Activated B cell treated with CpG ODN at 0.5 μM for 24 hours (primary cell): ENCODE results near the gene TMEM30B. TPM values are rescaled to one million over a fixed set of nuclear protein-coding genes. Genes with fewer than 3 reads are reported as not detected.

Source experiments
- ATAC-seq: fragments of 200-7000 bp; cut with Tn5 transposase; one replicate; pipeline ENCODE4 v1.10.0; 2021; ENCODE audit warnings: low read depth, mild to moderate bottlenecking, moderate library complexity
- CTCF ChIA-PET: fragments of 350-600 bp; sonication (Branson Sonifier 250); formaldehyde crosslinking; loops from one replicate; lab custom pipeline; 2021; ENCODE audit warnings: antibody characterized with exemption; lab: Charles Lee
- POLR2A ChIA-PET: fragments of 350-600 bp; sonication (Branson Sonifier 250); formaldehyde crosslinking; loops from one replicate; lab custom pipeline; 2021; ENCODE audit warnings: antibody characterized with exemption; lab: Charles Lee
- DNase-seq: peaks from one replicate; pipeline ENCODE4 v3.0.0; 2022
- H3K27ac Mint-ChIP-seq: one replicate; pipeline ENCODE4 v1.8.0; 2020; ENCODE audit warnings: mixed read lengths
- H3K27me3 Mint-ChIP-seq: one replicate; pipeline ENCODE4 v1.8.0; 2021; ENCODE audit warnings: mixed read lengths
- H3K36me3 Mint-ChIP-seq: one replicate; pipeline ENCODE4 v1.8.0; 2021; ENCODE audit warnings: low read depth, mixed read lengths
- H3K4me1 Mint-ChIP-seq: one replicate; pipeline ENCODE4 v1.8.0; 2021; ENCODE audit warnings: mixed read lengths
- H3K4me3 Mint-ChIP-seq: one replicate; pipeline ENCODE4 v1.8.0; 2020; ENCODE audit warnings: mild to moderate bottlenecking, mixed read lengths
- H3K9me3 Mint-ChIP-seq: one replicate; pipeline ENCODE4 v1.8.0; 2020; ENCODE audit warnings: mixed read lengths
- intact Hi-C: fragments of 100-400 bp; cut with micrococcal nuclease; formaldehyde crosslinking; loops from one replicate; pipeline ENCODE4 v1.15.1; 2024
- total RNA-seq: library from RNA; stranded (reverse); gene quantifications from 2 replicates; pipeline ENCODE4 v1.2.3, GENCODE V29; 2022
- TF ChIP-seq, protein P1 (sequence below): fragments of 200-600 bp; IDR thresholded peaks from one replicate; pipeline ENCODE4 v1.8.0; 2022; ENCODE audit warnings: antibody characterized with exemption, mild to moderate bottlenecking

TMEM30B gene
- total RNA-seq, 1 donor from 2014 or later = not detected

DNA sequence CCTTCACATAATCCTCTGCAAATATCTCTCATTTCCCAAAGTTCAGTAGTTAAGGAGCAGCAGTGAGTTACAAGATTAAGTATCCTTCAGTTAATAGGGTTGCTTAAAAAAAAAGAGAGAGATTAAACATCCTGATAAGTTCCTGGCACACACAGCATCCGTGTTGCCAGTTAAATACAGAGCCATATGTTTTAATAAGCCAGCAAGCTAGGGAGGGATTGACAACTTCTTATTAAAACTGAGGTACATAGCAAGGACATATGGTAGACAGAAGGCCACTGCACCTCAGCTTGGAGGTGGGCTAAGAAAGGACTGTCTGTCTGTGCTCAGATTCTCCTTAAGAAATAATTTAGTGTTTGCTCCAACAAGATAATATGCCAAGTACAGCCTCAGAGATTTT lies 9.6 kb upstream of the TMEM30B start:
- H3K4me1 Mint-ChIP-seq = no peaks in the 10 kb centered on the region
- ATAC-seq = no peak
- POLR2A ChIA-PET = no interaction called here

DNA sequence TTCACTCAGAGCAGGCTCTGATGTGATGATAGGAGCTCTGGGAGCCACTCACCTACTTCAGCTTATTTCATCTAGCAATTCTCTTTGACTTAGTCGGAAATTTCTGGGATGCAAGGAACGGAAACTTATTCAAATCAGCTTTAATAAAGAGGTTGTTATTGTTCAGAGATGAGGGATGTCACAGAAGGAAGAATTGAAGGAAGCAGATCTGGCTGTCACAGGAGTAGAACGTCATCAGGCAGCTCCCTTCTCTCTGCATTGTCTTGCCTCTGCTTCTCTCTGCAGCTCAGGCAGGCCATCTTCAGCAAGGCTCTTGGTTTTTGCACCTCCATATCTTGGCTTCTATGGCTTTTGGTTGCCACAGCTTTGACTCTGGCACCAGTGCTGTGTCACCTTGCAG lies 7.6 kb upstream of the TMEM30B start:
- Mint-ChIP-seq H3K27ac (no peak overlapping the region), H3K9me3 (no peaks in the 10 kb centered on the region), H3K4me1 (no peaks in the 10 kb centered on the region), H3K27me3 (peaks cover 10% of the 10 kb centered on the region), H3K4me3 (no peak overlapping the region), H3K36me3 (no peaks in the 10 kb centered on the region)
- CTCF ChIA-PET = no interaction called here
- TF ChIP-seq, protein P1, sequence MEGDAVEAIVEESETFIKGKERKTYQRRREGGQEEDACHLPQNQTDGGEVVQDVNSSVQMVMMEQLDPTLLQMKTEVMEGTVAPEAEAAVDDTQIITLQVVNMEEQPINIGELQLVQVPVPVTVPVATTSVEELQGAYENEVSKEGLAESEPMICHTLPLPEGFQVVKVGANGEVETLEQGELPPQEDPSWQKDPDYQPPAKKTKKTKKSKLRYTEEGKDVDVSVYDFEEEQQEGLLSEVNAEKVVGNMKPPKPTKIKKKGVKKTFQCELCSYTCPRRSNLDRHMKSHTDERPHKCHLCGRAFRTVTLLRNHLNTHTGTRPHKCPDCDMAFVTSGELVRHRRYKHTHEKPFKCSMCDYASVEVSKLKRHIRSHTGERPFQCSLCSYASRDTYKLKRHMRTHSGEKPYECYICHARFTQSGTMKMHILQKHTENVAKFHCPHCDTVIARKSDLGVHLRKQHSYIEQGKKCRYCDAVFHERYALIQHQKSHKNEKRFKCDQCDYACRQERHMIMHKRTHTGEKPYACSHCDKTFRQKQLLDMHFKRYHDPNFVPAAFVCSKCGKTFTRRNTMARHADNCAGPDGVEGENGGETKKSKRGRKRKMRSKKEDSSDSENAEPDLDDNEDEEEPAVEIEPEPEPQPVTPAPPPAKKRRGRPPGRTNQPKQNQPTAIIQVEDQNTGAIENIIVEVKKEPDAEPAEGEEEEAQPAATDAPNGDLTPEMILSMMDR = no peak
- intact Hi-C loops = no loop called here
- no peak for DNase-seq
- no peak for ATAC-seq
- POLR2A ChIA-PET = no interaction called here

More for the DNA sequence above, 9.6 kb upstream of the TMEM30B start:
- TF ChIP-seq, protein P1 = no peak
- no peak for DNase-seq
- CTCF ChIA-PET = interaction anchor here (1.2 kb wide), 1 partner anchor 547 kb away, joined by 6 read pairs; no protein-coding TSS in a partner anchor
- intact Hi-C loops = no loop called here
- H3K27ac Mint-ChIP-seq = no peak overlapping the region
- H3K27me3 Mint-ChIP-seq = peaks cover 4% of the 10 kb centered on the region
- H3K4me3 Mint-ChIP-seq = no peak overlapping the region
- no peaks in the 10 kb centered on the region for H3K9me3 Mint-ChIP-seq
- no peaks in the 10 kb centered on the region for H3K36me3 Mint-ChIP-seq

DNA sequence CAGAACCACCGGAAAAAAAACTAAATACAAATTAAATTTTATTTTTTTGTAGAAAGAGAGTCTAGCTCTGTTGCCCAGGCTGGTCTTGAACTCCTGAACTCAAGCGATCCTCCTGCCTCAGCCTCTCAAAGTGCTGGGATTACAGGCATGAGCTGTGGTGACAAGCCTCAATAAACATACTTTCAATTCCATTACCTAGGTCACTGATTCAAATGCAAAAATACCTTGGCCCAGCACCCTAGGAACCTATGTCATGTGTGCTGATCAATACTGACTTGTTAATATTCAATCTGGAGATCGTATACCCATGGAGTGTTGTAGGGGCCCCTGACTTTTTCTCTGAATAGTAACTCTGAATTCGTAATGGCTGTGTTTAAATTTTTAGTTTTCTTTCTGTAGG lies 7.1 kb upstream of the TMEM30B start:
- ATAC-seq = no peak
- DNase-seq = no peak
- Mint-ChIP-seq H3K9me3 (no peaks in the 10 kb centered on the region), H3K27ac (no peak overlapping the region), H3K36me3 (no peaks in the 10 kb centered on the region), H3K4me1 (no peaks in the 10 kb centered on the region), H3K27me3 (peaks cover 11% of the 10 kb centered on the region), H3K4me3 (no peak overlapping the region)
- CTCF ChIA-PET = no interaction called here
- POLR2A ChIA-PET = no interaction called here
- TF ChIP-seq, protein P1 = no peak
- intact Hi-C loops = no loop called here

DNA sequence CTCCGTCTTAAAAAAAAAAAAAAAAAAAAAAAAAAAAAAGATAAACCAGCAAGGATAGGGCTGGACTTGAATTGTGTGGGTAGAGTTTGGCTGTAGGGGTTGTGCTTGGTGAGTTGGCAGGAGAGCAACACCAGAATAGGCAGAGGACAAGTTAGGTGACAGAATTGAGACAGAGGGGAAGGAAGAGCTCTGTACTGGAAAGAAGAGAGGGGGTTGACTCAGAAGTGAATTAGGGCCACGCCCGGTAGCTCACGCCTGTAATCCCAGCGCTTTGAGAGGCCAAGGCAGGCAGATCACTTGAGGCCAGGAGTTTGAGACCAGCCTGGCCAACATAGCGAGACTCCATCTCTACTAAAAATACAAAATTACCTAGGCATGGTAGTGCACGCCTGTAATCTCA lies 6.1 kb upstream of the TMEM30B start:
- Mint-ChIP-seq H3K27me3 (peaks cover 19% of the 10 kb centered on the region), H3K36me3 (no peaks in the 10 kb centered on the region), H3K27ac (no peak overlapping the region), H3K9me3 (no peaks in the 10 kb centered on the region), H3K4me1 (no peaks in the 10 kb centered on the region), H3K4me3 (no peak overlapping the region)
- CTCF ChIA-PET = no interaction called here
- TF ChIP-seq, protein P1 = no peak
- DNase-seq (no peak), ATAC-seq (no peak)
- intact Hi-C loops = no loop called here
- POLR2A ChIA-PET = no interaction called here

DNA sequence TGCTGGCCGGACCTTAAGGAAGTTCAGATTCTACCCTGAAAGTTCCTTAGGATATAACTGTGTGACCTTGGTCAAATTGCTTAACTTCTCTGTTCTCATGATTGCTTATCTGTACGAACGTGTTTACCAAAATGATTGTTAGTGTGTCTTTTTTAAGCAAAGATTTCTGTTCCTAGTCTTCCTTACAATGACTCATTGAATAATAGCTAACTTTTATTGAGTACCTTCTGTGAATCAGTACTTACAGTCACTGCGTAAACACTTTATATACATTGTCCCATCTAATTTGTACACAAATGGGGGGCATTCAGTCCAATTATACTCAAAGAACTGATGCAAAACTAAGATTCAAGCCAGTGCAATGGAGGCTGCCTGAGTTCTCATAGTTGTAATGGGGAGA lies 4.2 kb upstream of the TMEM30B start:
- Mint-ChIP-seq H3K27ac (no peak overlapping the region), H3K4me1 (peaks cover 6% of the 10 kb centered on the region), H3K36me3 (no peaks in the 10 kb centered on the region), H3K27me3 (peaks cover 27% of the 10 kb centered on the region), H3K9me3 (no peaks in the 10 kb centered on the region), H3K4me3 (no peak overlapping the region)
- ATAC-seq (no peak), DNase-seq (no peak)
- intact Hi-C loops = no loop called here
- TF ChIP-seq, protein P1 = no peak
- POLR2A ChIA-PET = no interaction called here
- CTCF ChIA-PET = interaction anchor here (1.0 to 1.8 kb wide), 4 partner anchors 12 to 936 kb away, joined by 3 to 5 read pairs (median 4); no protein-coding TSS in a partner anchor
